GM23248 (cell line): ENCODE data around the gene TAF11L9. TPM values are rescaled to one million over a fixed set of nuclear protein-coding genes. Genes with fewer than 3 reads are reported as not detected.
"Not testable (repeated sequence)": the region's sequence is repeated elsewhere in the genome, so short reads cannot be mapped to it uniquely, and the experiment has no call there.

Experiments
- DNase-seq: peaks from one replicate; pipeline ENCODE4 v3.0.0-alpha.2; 2015
- H2AFZ ChIP-seq: fragments of 200-600 bp; sonication (generic); 2 replicates; pipeline ENCODE4 v1.6.1; 2016; ENCODE audit warnings: antibody characterized with exemption
- H3F3A ChIP-seq: fragments of 200-600 bp; sonication (generic); 2 replicates; pipeline ENCODE4 v1.6.1; 2016; ENCODE audit warnings: mild to moderate bottlenecking, antibody characterized with exemption, mixed run types; ENCODE audit not compliant: insufficient read depth
- H3K27ac ChIP-seq: fragments of 200-600 bp; sonication (generic); 2 replicates; pipeline ENCODE4 v1.5.1; 2016; ENCODE audit warnings: mild to moderate bottlenecking
- H3K27me3 ChIP-seq: fragments of 200-600 bp; sonication (generic); replicated peaks from 2 replicates; pipeline ENCODE4 v1.6.1; 2016; ENCODE audit warnings: mild to moderate bottlenecking; ENCODE audit not compliant: insufficient read depth
- H3K36me3 ChIP-seq: fragments of 200-600 bp; sonication (generic); 2 replicates; pipeline ENCODE4 v1.6.1; 2016; ENCODE audit warnings: low read depth, mild to moderate bottlenecking
- H3K4me1 ChIP-seq: fragments of 200-600 bp; sonication (generic); 2 replicates; pipeline ENCODE4 v1.6.1; 2016; ENCODE audit warnings: mild to moderate bottlenecking; ENCODE audit not compliant: insufficient read depth
- H3K4me2 ChIP-seq: fragments of 200-600 bp; sonication (generic); one replicate; pipeline ENCODE4 v1.6.1; 2016; ENCODE audit warnings: mild to moderate bottlenecking; ENCODE audit not compliant: unreplicated experiment
- H3K4me3 ChIP-seq: fragments of 200-600 bp; sonication (generic); 2 replicates; pipeline ENCODE4 v1.5.1; 2016; ENCODE audit warnings: mild to moderate bottlenecking
- H3K79me2 ChIP-seq: fragments of 200-600 bp; sonication (generic); 2 replicates; pipeline ENCODE4 v1.6.1; 2016; ENCODE audit warnings: mild to moderate bottlenecking; ENCODE audit not compliant: insufficient read depth
- H3K9ac ChIP-seq: fragments of 200-600 bp; sonication (generic); 2 replicates; pipeline ENCODE4 v1.6.1; 2016; ENCODE audit warnings: mild to moderate bottlenecking
- H3K9me2 ChIP-seq: fragments of 200-600 bp; sonication (generic); 2 replicates; pipeline ENCODE4 v1.6.1; 2016; ENCODE audit warnings: mixed run types, mild to moderate bottlenecking, moderate library complexity; ENCODE audit not compliant: insufficient read depth
- H3K9me3 ChIP-seq: fragments of 200-600 bp; sonication (generic); one replicate; pipeline ENCODE4 v1.6.1; 2017; ENCODE audit warnings: low read depth
- H4K20me1 ChIP-seq: fragments of 200-600 bp; sonication (generic); 2 replicates; pipeline ENCODE4 v1.6.0; 2016; ENCODE audit not compliant: insufficient read depth
- EZH2 ChIP-seq: fragments of 200-600 bp; sonication (generic); IDR thresholded peaks from 2 replicates; pipeline ENCODE4 v1.6.1; 2018; ENCODE audit warnings: antibody characterized with exemption, mild to moderate bottlenecking; ENCODE audit not compliant: insufficient read depth, poor library complexity, severe bottlenecking
- EZH2phosphoT487 ChIP-seq: fragments of 200-600 bp; sonication (generic); IDR thresholded peaks from 2 replicates; pipeline ENCODE4 v1.6.1; 2018; ENCODE audit warnings: antibody characterized with exemption, moderate library complexity, mild to moderate bottlenecking, low read depth; ENCODE audit not compliant: insufficient read depth
- WGBS, 2 experiments: methylation state at CpG; one replicate each; pipeline ENCODE4 v1.1.6; 2015 to 2017; ENCODE audit warnings: low lambda C conversion rate in 2 of 2, low coverage in 1 of 2; ENCODE audit errors: missing lambda C conversion rate in 2 of 2; 5-methylcytosine and 5-hydroxymethylcytosine counted together
- in situ Hi-C: fragments of 300-500 bp; cut with MboI; formaldehyde crosslinking; loops from 2 replicates; pipeline ENCODE4 v1.15.0; 2020
- polyA plus RNA-seq: library from polyadenylated mRNA; unstranded; fragments of >200 nt; fragmentation: Nextera tagmentation; extraction: Ambion mirVana; gene quantifications from 2 replicates; pipeline ENCODE4 v1.2.1, GENCODE V29; 2016
- total RNA-seq: library from RNA; depleted of rRNA; stranded (reverse); fragments of >200 nt; shearing (Covaris generic); gene quantifications from 2 replicates; pipeline ENCODE4 v1.2.3, GENCODE V29; 2014; rRNA removed

The TAF11L9 gene
- total RNA-seq = not detected in 2 replicates
- not detected in 2 replicates for polyA plus RNA-seq

DNA sequence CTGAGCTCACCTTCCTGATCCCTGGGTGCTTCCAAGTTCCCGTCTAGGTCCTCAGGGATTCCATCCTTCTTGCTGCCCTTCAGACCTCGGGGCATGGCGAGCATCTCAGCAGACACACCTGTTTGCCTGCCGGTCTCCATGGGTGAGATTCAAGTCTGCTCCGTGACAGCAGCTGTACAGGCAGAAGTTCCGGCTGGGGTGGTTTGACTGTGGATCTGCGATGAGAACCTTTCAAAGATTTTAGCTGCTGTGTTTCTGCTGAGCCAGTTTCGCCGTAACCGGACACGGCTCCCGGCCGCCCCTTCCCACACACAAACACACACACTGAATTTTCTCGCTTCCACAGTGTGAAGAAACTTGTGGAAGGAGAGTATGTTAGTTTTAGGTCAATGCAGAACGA lies at the start of gene TAF11L9:
TSS of gene TAF11L9 (minus strand) at position 140 of the 400 bp plus-strand sequence.
- in situ Hi-C loops, H3K4me1 ChIP-seq, H3K4me3 ChIP-seq, H2AFZ ChIP-seq, H3K9me3 ChIP-seq, H3K4me2 ChIP-seq, H3F3A ChIP-seq, H3K36me3 ChIP-seq, H3K79me2 ChIP-seq, H3K9me2 ChIP-seq, H4K20me1 ChIP-seq, H3K27me3 ChIP-seq, H3K27ac ChIP-seq, H3K9ac ChIP-seq, DNase-seq: not testable (repeated sequence)
- WGBS, 2 experiments = 58 to 63% methylated on average over 12 to 13 of the region's 15 CpGs

DNA sequence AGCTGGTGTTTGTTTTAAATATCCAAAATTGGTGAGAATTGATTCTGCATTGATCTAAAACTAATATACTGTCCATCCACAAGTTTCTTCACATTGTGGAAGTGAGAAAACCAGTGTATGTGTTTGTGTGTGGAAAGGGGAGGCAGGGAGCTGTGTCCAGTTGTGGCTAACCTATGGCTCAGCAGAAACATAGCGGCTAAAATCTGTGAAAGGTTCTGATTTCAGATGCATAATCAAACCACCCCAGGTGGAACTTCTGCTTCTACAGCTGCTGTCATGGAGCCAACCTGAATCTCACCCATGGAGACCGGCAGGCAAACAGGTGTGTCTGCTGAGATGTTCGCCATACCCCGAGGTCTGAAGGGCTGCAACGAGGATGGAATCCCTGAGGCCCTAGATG lies 40.0 kb upstream of the TAF11L9 start, which contains the start of gene TAF11L14:
TSS of gene TAF11L14 (plus strand) at position 301 of the 400 bp plus-strand sequence.
- Histone ChIP-seq H3F3A (no peaks in the 10 kb centered on the region), H3K9ac (no peak within 1 kb of the TSS), H3K27me3 (no peaks in the 10 kb centered on the region), H3K79me2 (no peaks in the 10 kb centered on the region), H3K9me3 (no peaks in the 10 kb centered on the region), H3K4me1 (no peaks in the 10 kb centered on the region), H3K4me2 (no peak within 1 kb of the TSS), H3K9me2 (no peaks in the 10 kb centered on the region), H3K4me3 (no peak within 1 kb of the TSS), H2AFZ (no peak within 1 kb of the TSS), H3K36me3 (no peaks in the 10 kb centered on the region), H3K27ac (no peak within 1 kb of the TSS), H4K20me1 (no peaks in the 10 kb centered on the region)
- in situ Hi-C loops = no loop called here
- TF ChIP-seq EZH2 = no peak
- TF ChIP-seq EZH2phosphoT487 = no peak
- no peak for DNase-seq
- WGBS, 2 experiments = 34 to 42% methylated on average over 5 of the region's 5 CpGs

GRCh38 chr5:17631788-17632187 lies 37.6 kb upstream of the TAF11L9 start, which contains the start of gene TAF11L13:
Gene TAF11L13, plus strand, starts transcription at chr5:17632088.
- H3K4me1 ChIP-seq, DNase-seq, H3F3A ChIP-seq, H3K27ac ChIP-seq, H3K27me3 ChIP-seq, H2AFZ ChIP-seq, H3K36me3 ChIP-seq, H3K9me2 ChIP-seq, in situ Hi-C loops, H3K9ac ChIP-seq, H4K20me1 ChIP-seq, H3K9me3 ChIP-seq, H3K4me2 ChIP-seq, H3K79me2 ChIP-seq, H3K4me3 ChIP-seq: not testable (repeated sequence)
- 60 to 67% methylated on average over 10 to 11 of the region's 12 CpGs for WGBS, 2 experiments

DNA sequence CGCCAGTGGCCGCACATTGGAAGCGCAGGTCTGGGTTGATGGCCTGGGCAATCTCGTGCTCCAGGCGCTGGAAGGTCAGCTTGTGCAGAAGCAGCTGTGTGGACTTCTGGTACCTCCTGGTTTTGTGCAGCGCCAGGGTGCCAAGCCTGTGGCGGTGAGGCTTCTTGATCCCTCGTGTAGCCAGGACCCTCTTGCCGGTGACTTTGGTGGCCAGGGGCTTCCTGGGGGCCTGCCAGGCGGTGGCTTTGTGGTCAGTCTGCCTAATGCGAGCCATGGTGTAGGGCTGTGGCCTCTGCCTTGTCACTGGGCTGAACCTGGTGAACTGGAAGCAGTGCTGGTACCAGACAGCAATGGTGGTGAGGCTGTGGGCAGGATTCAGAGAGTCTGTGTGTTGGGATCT lies 31.5 kb upstream of the TAF11L9 start:
- Histone ChIP-seq H4K20me1 (no peaks in the 10 kb centered on the region), H3K27me3 (no peaks in the 10 kb centered on the region), H2AFZ (no peak overlapping the region), H3K4me1 (no peaks in the 10 kb centered on the region), H3K9me3 (no peaks in the 10 kb centered on the region), H3K9me2 (no peaks in the 10 kb centered on the region), H3K79me2 (no peaks in the 10 kb centered on the region), H3K4me2 (no peak overlapping the region), H3K4me3 (no peak overlapping the region), H3K9ac (no peak overlapping the region), H3K36me3 (no peaks in the 10 kb centered on the region), H3F3A (no peaks in the 10 kb centered on the region), H3K27ac (no peak overlapping the region)
- in situ Hi-C loops = no loop called here
- DNase-seq = no peak
- TF ChIP-seq EZH2phosphoT487 = no peak
- no peak for TF ChIP-seq EZH2
- 63 to 66% methylated on average over 11 of the region's 11 CpGs for WGBS, 2 experiments

DNA sequence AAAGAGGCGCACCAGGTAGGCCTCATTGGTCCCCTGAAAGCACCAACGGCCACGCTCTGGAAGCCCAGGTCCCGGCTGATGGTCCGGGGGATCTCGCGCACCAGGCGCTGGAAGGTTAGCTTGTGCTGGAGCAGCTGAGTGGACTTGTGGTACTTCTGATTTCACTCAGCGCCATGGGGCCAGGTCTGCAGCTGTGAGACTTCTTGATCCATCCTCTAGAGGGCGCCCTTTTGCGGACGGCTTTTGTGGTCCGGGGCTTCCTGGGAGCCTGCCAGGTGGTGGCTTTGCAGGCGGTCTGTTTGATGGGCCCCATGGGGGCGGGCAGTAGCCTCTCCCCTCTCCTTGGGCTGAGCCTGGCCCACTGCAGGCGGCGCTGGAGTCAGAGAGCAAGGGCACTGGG lies 26.4 kb upstream of the TAF11L9 start:
- TF ChIP-seq EZH2phosphoT487 = no peak
- no peak for TF ChIP-seq EZH2
- no peaks in the 10 kb centered on the region for H3K36me3 ChIP-seq
- H3K4me3 ChIP-seq = no peak overlapping the region
- H3K4me2 ChIP-seq = no peak overlapping the region
- H3K9ac ChIP-seq = no peak overlapping the region
- H3K27me3 ChIP-seq = no peaks in the 10 kb centered on the region
- 66 to 73% methylated on average over 15 to 16 of the region's 17 CpGs for WGBS, 2 experiments
- H3K4me1 ChIP-seq = no peaks in the 10 kb centered on the region
- H3F3A ChIP-seq = no peaks in the 10 kb centered on the region
- DNase-seq = no peak
- H2AFZ ChIP-seq = no peak overlapping the region
- H3K79me2 ChIP-seq = no peaks in the 10 kb centered on the region
- no peaks in the 10 kb centered on the region for H3K9me3 ChIP-seq
- H4K20me1 ChIP-seq = no peaks in the 10 kb centered on the region
- in situ Hi-C loops = no loop called here
- no peaks in the 10 kb centered on the region for H3K9me2 ChIP-seq
- H3K27ac ChIP-seq = no peak overlapping the region
